Activated CD4-positive, alpha-beta T cell treated with anti-CD3 and anti-CD28 coated beads, Interleukin-2, amount 10 ng/mL, durations not matched to agents 7 days and 5 days (primary cell): ENCODE measurements around the gene TLN1. TPM values are rescaled to one million over a fixed set of nuclear protein-coding genes. Genes with fewer than 3 reads are reported as not detected.
A peak's percentile ranks its signal among the peaks of the same experiment; 100 is the strongest.

Experiments
- CTCF ChIA-PET: fragments of 350-600 bp; sonication (Branson Sonifier 250); formaldehyde crosslinking; loops from one replicate; lab custom pipeline; 2021; ENCODE audit warnings: antibody characterized with exemption; lab: Charles Lee
- POLR2A ChIA-PET: fragments of 350-600 bp; sonication (Branson Sonifier 250); formaldehyde crosslinking; loops from one replicate; lab custom pipeline; 2021; ENCODE audit warnings: antibody characterized with exemption; lab: Charles Lee
- DNase-seq: peaks from one replicate; pipeline ENCODE4 v3.0.0-alpha.2; 2020
- H3K27ac Mint-ChIP-seq: one replicate; pipeline ENCODE4 v1.8.0; 2021; ENCODE audit warnings: mild to moderate bottlenecking, moderate library complexity, mixed read lengths
- H3K27me3 Mint-ChIP-seq: one replicate; pipeline ENCODE4 v1.8.0; 2021; ENCODE audit warnings: mixed read lengths
- H3K36me3 Mint-ChIP-seq: one replicate; pipeline ENCODE4 v1.8.0; 2021; ENCODE audit warnings: low read depth, mixed read lengths
- H3K4me1 Mint-ChIP-seq: one replicate; pipeline ENCODE4 v1.8.0; 2021; ENCODE audit warnings: mixed read lengths
- H3K4me3 Mint-ChIP-seq: one replicate; pipeline ENCODE4 v1.8.0; 2021; ENCODE audit warnings: mild to moderate bottlenecking, moderate library complexity, mixed read lengths
- H3K9me3 Mint-ChIP-seq: one replicate; pipeline ENCODE4 v1.8.0; 2021; ENCODE audit warnings: mixed read lengths
- total RNA-seq, 2 experiments: library from RNA; stranded (reverse); gene quantifications; one replicate each; pipeline ENCODE4 v1.2.3, GENCODE V29; 2021

TLN1 gene
- total RNA-seq, 2 experiments from 2014 or later: 362 to 422 TPM

- POLR2A ChIA-PET: no interaction called here
- no peak for DNase-seq
- peaks cover 22% of the 10 kb centered on the region for H3K4me1 Mint-ChIP-seq
- no peaks in the 10 kb centered on the region for H3K36me3 Mint-ChIP-seq
- H3K27ac Mint-ChIP-seq: no peak overlapping the region
- no peaks in the 10 kb centered on the region for H3K9me3 Mint-ChIP-seq
- CTCF ChIA-PET: interaction anchor here (1.1 to 2.6 kb wide), 3 partner anchors 10 to 40 kb away, joined by 5 to 14 read pairs (median 10); partner anchors contain the start of genes CCDC107 and RMRP
- H3K4me3 Mint-ChIP-seq: no peak overlapping the region
- no peaks in the 10 kb centered on the region for H3K27me3 Mint-ChIP-seq
Measured at GRCh38 chr9:35687306-35687705, 44.7 kb downstream of the TLN1 start.

GRCh38 chr9:35686222-35687203, 45.5 kb downstream of the TLN1 start:
- POLR2A ChIA-PET: interaction anchor here (0.6 to 0.7 kb wide), 2 partner anchors 59 to 98 kb away, joined by 3 to 5 read pairs; no protein-coding TSS in a partner anchor
- Mint-ChIP-seq H3K4me1 (peaks cover 18% of the 10 kb centered on the region), H3K27ac (peak overlapping the region; percentile 58), H3K9me3 (no peaks in the 10 kb centered on the region), H3K27me3 (no peaks in the 10 kb centered on the region), H3K4me3 (no peak overlapping the region), H3K36me3 (no peaks in the 10 kb centered on the region)
- CTCF ChIA-PET: interaction anchor here (0.9 to 4.0 kb wide), 5 partner anchors 10 to 39 kb away, joined by 4 to 26 read pairs (median 10); partner anchors contain the start of genes ARHGEF39, CCDC107 and RMRP
- DNase-seq: no peak

- CTCF ChIA-PET: interaction anchor here (0.7 to 4.0 kb wide), 4 partner anchors 11 to 28 kb away, joined by 3 to 26 read pairs (median 8); partner anchors contain the start of genes CCDC107 and RMRP
- POLR2A ChIA-PET: interaction anchor here (0.6 kb wide), 1 partner anchor 58 kb away, joined by 3 read pairs; no protein-coding TSS in a partner anchor
- Mint-ChIP-seq H3K4me1 (peaks cover 9% of the 10 kb centered on the region), H3K27ac (no peak overlapping the region), H3K4me3 (no peak overlapping the region), H3K9me3 (no peaks in the 10 kb centered on the region), H3K36me3 (no peaks in the 10 kb centered on the region), H3K27me3 (no peaks in the 10 kb centered on the region)
- DNase-seq: no peak
Measured at GRCh38 chr9:35685506-35685905, 46.5 kb downstream of the TLN1 start.

- Mint-ChIP-seq H3K27me3 (no peaks in the 10 kb centered on the region), H3K4me3 (no peak overlapping the region), H3K27ac (no peak overlapping the region), H3K9me3 (no peaks in the 10 kb centered on the region), H3K4me1 (peaks cover 9% of the 10 kb centered on the region), H3K36me3 (no peaks in the 10 kb centered on the region)
- DNase-seq: no peak
- ChIA-PET POLR2A (no interaction called here), CTCF (interaction anchor here (0.7 to 4.0 kb wide), 4 partner anchors 11 to 27 kb away, joined by 3 to 26 read pairs (median 8); partner anchors contain the start of genes CCDC107 and RMRP)
Measured at GRCh38 chr9:35684921-35685320, 47.1 kb downstream of the TLN1 start.

GRCh38 chr9:35683323-35683722, 48.7 kb downstream of the TLN1 start:
- CTCF ChIA-PET: interaction anchor here (1.2 to 4.0 kb wide), 4 partner anchors 13 to 41 kb away, joined by 3 to 26 read pairs (median 8); partner anchors contain the start of genes CCDC107 and RMRP
- Mint-ChIP-seq H3K4me3 (no peak overlapping the region), H3K36me3 (no peaks in the 10 kb centered on the region), H3K27ac (no peak overlapping the region), H3K4me1 (peaks cover 1% of the 10 kb centered on the region), H3K27me3 (no peaks in the 10 kb centered on the region), H3K9me3 (no peaks in the 10 kb centered on the region)
- POLR2A ChIA-PET: no interaction called here
- DNase-seq: no peak

GRCh38 chr9:35682520-35683315, 49.3 kb downstream of the TLN1 start:
- no peak overlapping the region for H3K27ac Mint-ChIP-seq
- H3K9me3 Mint-ChIP-seq: no peaks in the 10 kb centered on the region
- H3K36me3 Mint-ChIP-seq: no peaks in the 10 kb centered on the region
- ChIA-PET POLR2A (no interaction called here), CTCF (interaction anchor here (1.2 to 4.0 kb wide), 4 partner anchors 12 to 42 kb away, joined by 3 to 26 read pairs (median 8); partner anchors contain the start of genes CCDC107 and RMRP)
- H3K4me1 Mint-ChIP-seq: peaks cover 1% of the 10 kb centered on the region
- no peak for DNase-seq
- H3K27me3 Mint-ChIP-seq: peaks cover 1% of the 10 kb centered on the region
- H3K4me3 Mint-ChIP-seq: no peak overlapping the region

GRCh38 chr9:35682051-35682450, 49.9 kb downstream of the TLN1 start:
- CTCF ChIA-PET: interaction anchor here (2.2 kb wide), 1 partner anchor 24 kb away, joined by 8 read pairs; the partner anchor contains the start of genes CCDC107 and RMRP
- Mint-ChIP-seq H3K9me3 (no peaks in the 10 kb centered on the region), H3K27ac (no peak overlapping the region), H3K27me3 (peaks cover 4% of the 10 kb centered on the region), H3K4me1 (peaks cover 1% of the 10 kb centered on the region), H3K4me3 (no peak overlapping the region), H3K36me3 (no peaks in the 10 kb centered on the region)
- DNase-seq: no peak
- POLR2A ChIA-PET: no interaction called here

GRCh38 chr9:35681341-35682002, 50.5 kb downstream of the TLN1 start:
- POLR2A ChIA-PET: no interaction called here
- no peak overlapping the region for H3K27ac Mint-ChIP-seq
- no peak overlapping the region for H3K4me3 Mint-ChIP-seq
- H3K9me3 Mint-ChIP-seq: no peaks in the 10 kb centered on the region
- CTCF ChIA-PET: interaction anchor here (0.6 to 2.5 kb wide), 3 partner anchors 14 to 266 kb away, joined by 3 to 8 read pairs (median 5); partner anchors contain the start of genes CCDC107 and RMRP
- no peak for DNase-seq
- peaks cover 5% of the 10 kb centered on the region for H3K4me1 Mint-ChIP-seq
- H3K27me3 Mint-ChIP-seq: peaks cover 7% of the 10 kb centered on the region
- no peaks in the 10 kb centered on the region for H3K36me3 Mint-ChIP-seq

- no peaks in the 10 kb centered on the region for H3K9me3 Mint-ChIP-seq
- ChIA-PET POLR2A (no interaction called here), CTCF (interaction anchor here (0.6 to 2.5 kb wide), 8 partner anchors 8 to 267 kb away, joined by 3 to 8 read pairs (median 4); partner anchors contain the start of genes ARHGEF39, CCDC107 and RMRP)
- H3K27me3 Mint-ChIP-seq: peaks cover 11% of the 10 kb centered on the region
- H3K36me3 Mint-ChIP-seq: no peaks in the 10 kb centered on the region
- peak overlapping the region; percentile 41 for H3K27ac Mint-ChIP-seq
- no peak for DNase-seq
- no peak overlapping the region for H3K4me3 Mint-ChIP-seq
- H3K4me1 Mint-ChIP-seq: peaks cover 9% of the 10 kb centered on the region
Measured at GRCh38 chr9:35680331-35681105, 51.5 kb downstream of the TLN1 start.

- POLR2A ChIA-PET: no interaction called here
- H3K4me3 Mint-ChIP-seq: no peak overlapping the region
Measured at GRCh38 chr9:35679766-35680330, 52.1 kb downstream of the TLN1 start.

GRCh38 chr9:35679091-35679490, 52.9 kb downstream of the TLN1 start:
- peaks cover 18% of the 10 kb centered on the region for H3K27me3 Mint-ChIP-seq
- no peak overlapping the region for H3K4me3 Mint-ChIP-seq
- ChIA-PET CTCF (interaction anchor here (1.1 to 2.5 kb wide), 4 partner anchors 9 to 31 kb away, joined by 4 to 8 read pairs (median 7); partner anchors contain the start of genes ARHGEF39, CCDC107 and RMRP), POLR2A (no interaction called here)
- peaks cover 4% of the 10 kb centered on the region for H3K36me3 Mint-ChIP-seq
- H3K27ac Mint-ChIP-seq: no peak overlapping the region
- H3K4me1 Mint-ChIP-seq: peaks cover 15% of the 10 kb centered on the region
- H3K9me3 Mint-ChIP-seq: no peaks in the 10 kb centered on the region
- no peak for DNase-seq

More at GRCh38 chr9:35679766-35680330, 52.1 kb downstream of the TLN1 start:
- CTCF ChIA-PET: interaction anchor here (0.7 to 2.5 kb wide), 8 partner anchors 9 to 32 kb away, joined by 3 to 8 read pairs (median 4); partner anchors contain the start of genes ARHGEF39, CCDC107 and RMRP
- no peak for DNase-seq
- Mint-ChIP-seq H3K27me3 (peaks cover 11% of the 10 kb centered on the region), H3K9me3 (no peaks in the 10 kb centered on the region), H3K27ac (peak overlapping the region; percentile 41), H3K36me3 (no peaks in the 10 kb centered on the region), H3K4me1 (peaks cover 11% of the 10 kb centered on the region)
